HEK293 (cell line): Measurements from ENCODE around the gene GPRC5B.

ENCODE experiments used
- CTCF ChIA-PET: fragments of 350-600 bp; formaldehyde crosslinking; extraction: SDS; loops from one replicate; lab custom pipeline; 2021; ENCODE audit warnings: antibody characterized with exemption; lab: Yijun Ruan, JAX
- POLR2A ChIA-PET: fragments of 300-600 bp; formaldehyde crosslinking; extraction: SDS; loops from one replicate; lab custom pipeline; 2020; ENCODE audit warnings: antibody characterized with exemption, inconsistent platforms; lab: Yijun Ruan, JAX
- H3K27ac ChIP-seq: fragments of 200-500 bp; sonication (Bioruptor generic); 2 replicates; pipeline ENCODE4 v1.5.1; 2014; ENCODE audit warnings: low read depth, low read length, control low read depth, inconsistent platforms; ENCODE audit errors: extremely low read depth
- H3K36me3 ChIP-seq, 2 experiments: fragments of 200-500 bp in 1 of 2; sonication (Bioruptor generic) in 1 of 2; 1 replicate in 1 of 2; 2 replicates in 1 of 2; pipeline ENCODE4 v1.5.1; 2014 to 2017; ENCODE audit warnings: inconsistent platforms in 2 of 2, low read length in 2 of 2; ENCODE audit not compliant: control insufficient read depth in 2 of 2, insufficient read depth in 1 of 2
- H3K4me1 ChIP-seq: fragments of 200-500 bp; sonication (Bioruptor generic); 2 replicates; pipeline ENCODE4 v1.5.1; 2014; ENCODE audit warnings: mild to moderate bottlenecking, low read length, inconsistent platforms; ENCODE audit not compliant: control insufficient read depth, insufficient read depth
- H3K4me3 ChIP-seq: 2 replicates; pipeline ENCODE4 v1.5.1; 2011; ENCODE audit warnings: low read depth, mild to moderate bottlenecking, control low read depth, low read length, moderate library complexity
- H3K9me3 ChIP-seq: fragments of 200-500 bp; sonication (Bioruptor generic); 2 replicates; pipeline ENCODE4 v1.5.1; 2014; ENCODE audit warnings: low read depth, low read length, inconsistent platforms; ENCODE audit not compliant: control insufficient read depth, insufficient read depth
- ATF2 ChIP-seq: fragments of 450-650 bp; formaldehyde crosslinking; IDR thresholded peaks from 2 replicates; pipeline ENCODE4 v1.5.1; 2016; ENCODE audit warnings: missing biosample characterization, missing genetic modification characterization, low read depth
- BCL11A ChIP-seq: fragments of 450-650 bp; formaldehyde crosslinking; IDR thresholded peaks from 2 replicates; pipeline ENCODE4 v1.5.1; 2016; ENCODE audit warnings: low read depth, missing biosample characterization, missing genetic modification characterization
- CTCF ChIP-seq: fragments of 450-650 bp; formaldehyde crosslinking; IDR thresholded peaks from 2 replicates; pipeline ENCODE4 v1.5.1; 2016; ENCODE audit warnings: missing biosample characterization, missing genetic modification characterization
- INSM2 ChIP-seq: fragments of 450-650 bp; formaldehyde crosslinking; IDR thresholded peaks from 2 replicates; pipeline ENCODE4 v1.5.1; 2016; ENCODE audit warnings: missing biosample characterization, missing genetic modification characterization
- KLF16 ChIP-seq: fragments of 450-650 bp; formaldehyde crosslinking; IDR thresholded peaks from 2 replicates; pipeline ENCODE4 v1.5.1; 2017; ENCODE audit warnings: missing biosample characterization, missing genetic modification characterization
- KLF17 ChIP-seq: fragments of 450-650 bp; formaldehyde crosslinking; IDR thresholded peaks from 2 replicates; pipeline ENCODE4 v1.5.1; 2016; ENCODE audit warnings: missing biosample characterization, missing genetic modification characterization
- KLF7 ChIP-seq: fragments of 450-650 bp; formaldehyde crosslinking; IDR thresholded peaks from 2 replicates; pipeline ENCODE4 v1.5.1; 2016; ENCODE audit warnings: missing biosample characterization, missing genetic modification characterization, borderline replicate concordance
- MEIS1 ChIP-seq: sonication (generic); formaldehyde crosslinking; IDR thresholded peaks from 2 replicates; pipeline ENCODE4 v1.8.1; 2022; ENCODE audit warnings: missing genetic modification reagents, mild to moderate bottlenecking, borderline replicate concordance
- OVOL3 ChIP-seq: fragments of 450-650 bp; formaldehyde crosslinking; IDR thresholded peaks from 2 replicates; pipeline ENCODE4 v1.5.1; 2016; ENCODE audit warnings: missing biosample characterization, missing genetic modification characterization
- TRIM28 ChIP-seq: IDR thresholded peaks from 2 replicates; pipeline ENCODE4 v1.6.1; 2011; ENCODE audit warnings: low read length, control low read depth, borderline replicate concordance
- ZBTB10 ChIP-seq: fragments of 450-650 bp; formaldehyde crosslinking; IDR thresholded peaks from 2 replicates; pipeline ENCODE4 v1.5.1; 2016; ENCODE audit warnings: missing biosample characterization, missing genetic modification characterization
- ZBTB49 ChIP-seq: fragments of 450-650 bp; formaldehyde crosslinking; IDR thresholded peaks from 2 replicates; pipeline ENCODE4 v1.5.1; 2016; ENCODE audit warnings: missing biosample characterization, missing genetic modification characterization, low read depth
- ZBTB7A ChIP-seq: fragments of 450-650 bp; formaldehyde crosslinking; IDR thresholded peaks from 2 replicates; pipeline ENCODE4 v1.5.1; 2016; ENCODE audit warnings: low read depth, missing biosample characterization, missing genetic modification characterization
- ZFP41 ChIP-seq: fragments of 450-650 bp; formaldehyde crosslinking; IDR thresholded peaks from 2 replicates; pipeline ENCODE4 v1.5.1; 2016; ENCODE audit warnings: missing biosample characterization, missing genetic modification characterization, borderline replicate concordance
- ZNF112 ChIP-seq: fragments of 450-650 bp; formaldehyde crosslinking; IDR thresholded peaks from 2 replicates; pipeline ENCODE4 v1.5.0; 2017; ENCODE audit warnings: missing biosample characterization, missing genetic modification characterization
- ZNF133 ChIP-seq: fragments of 450-650 bp; formaldehyde crosslinking; IDR thresholded peaks from 2 replicates; pipeline ENCODE4 v1.5.1; 2016; ENCODE audit warnings: missing biosample characterization, missing genetic modification characterization
- ZNF184 ChIP-seq: fragments of 450-650 bp; IDR thresholded peaks from 2 replicates; pipeline ENCODE4 v1.5.1; 2018; ENCODE audit warnings: missing biosample characterization, mild to moderate bottlenecking, missing genetic modification characterization
- ZNF2 ChIP-seq: fragments of 450-650 bp; formaldehyde crosslinking; IDR thresholded peaks from 2 replicates; pipeline ENCODE4 v1.5.1; 2016; ENCODE audit warnings: missing biosample characterization, missing genetic modification characterization
- ZNF544 ChIP-seq: fragments of 450-650 bp; formaldehyde crosslinking; IDR thresholded peaks from 2 replicates; pipeline ENCODE4 v1.5.0; 2017; ENCODE audit warnings: missing biosample characterization, missing genetic modification characterization
- ZNF629 ChIP-seq: fragments of 450-650 bp; formaldehyde crosslinking; IDR thresholded peaks from 2 replicates; pipeline ENCODE4 v1.5.1; 2017; ENCODE audit warnings: missing biosample characterization, missing genetic modification characterization
- ZNF768 ChIP-seq: fragments of 450-650 bp; formaldehyde crosslinking; IDR thresholded peaks from 2 replicates; pipeline ENCODE4 v1.5.1; 2018; ENCODE audit warnings: missing biosample characterization, mild to moderate bottlenecking, missing genetic modification characterization

Gene GPRC5B

GRCh38 chr16:19871721-19872120, 12.9 kb downstream of the GPRC5B start (continued):
- TF ChIP-seq ZBTB10 (tag by site-specific recombination) (no peak), BCL11A (tag by site-specific recombination) (no peak), ATF2 (tag by site-specific recombination) (no peak), KLF16 (tag by site-specific recombination) (no peak), ZNF629 (tag by site-specific recombination) (no peak), KLF17 (tag by site-specific recombination) (no peak), MEIS1 (CRISPR knock-in tag) (no peak), ZNF184 (tag by site-specific recombination) (no peak)

GRCh38 chr16:19868421-19868820, 16.2 kb downstream of the GPRC5B start:
- Histone ChIP-seq H3K9me3 (no peaks in the 10 kb centered on the region), H3K4me3 (no peak overlapping the region), H3K36me3 (peaks cover 0 to 16% of the 10 kb centered on the region in 2 experiments; a peak in 1 of 3 replicates), H3K27ac (no peak overlapping the region), H3K4me1 (no peaks in the 10 kb centered on the region)
- TF ChIP-seq ZNF112 (tag by site-specific recombination) (no peak), ZNF768 (tag by site-specific recombination) (no peak), ZBTB49 (no peak), TRIM28 (no peak), ZNF2 (no peak), ZNF133 (tag by site-specific recombination) (no peak), OVOL3 (no peak), ZNF544 (tag by site-specific recombination) (no peak), ZBTB7A (tag by site-specific recombination) (no peak), BCL11A (tag by site-specific recombination) (no peak)
- ChIA-PET CTCF (no interaction called here), POLR2A (no interaction called here)

GRCh38 chr16:19864566-19864965, 20.1 kb downstream of the GPRC5B start:
- ChIA-PET CTCF (no interaction called here), POLR2A (interaction anchor here (0.6 to 1.0 kb wide), 2 partner anchors 11 to 1064 kb away, joined by 3 read pairs; no protein-coding TSS in a partner anchor)
- no peak overlapping the region for H3K27ac ChIP-seq
- H3K4me3 ChIP-seq: no peak overlapping the region
- peaks cover 0 to 3% of the 10 kb centered on the region in 2 experiments; a peak in 1 of 3 replicates for H3K36me3 ChIP-seq
- H3K4me1 ChIP-seq: 0 out of 2 replicates have a peak, but pooled peaks cover 2% of the 10 kb centered on the region
- no peaks in the 10 kb centered on the region for H3K9me3 ChIP-seq
- TF ChIP-seq INSM2 (tag by site-specific recombination) (no peak), ZFP41 (tag by site-specific recombination) (no peak), KLF7 (tag by site-specific recombination) (no peak), CTCF (tag by site-specific recombination) (no peak)
